Mesothelial cell of epicardium (in vitro differentiated cells): Measurements from ENCODE around the gene RETSAT. TPM values are rescaled to one million over a fixed set of nuclear protein-coding genes. Genes with fewer than 3 reads are reported as not detected.
A peak's percentile ranks its signal among the peaks of the same experiment; 100 is the strongest.

Experiments
- DNase-seq, 2 experiments: peaks; one replicate each; pipeline ENCODE4 v3.0.0; 2021; ENCODE audit warnings: low spot score in 2 of 2; ENCODE audit not compliant: unreplicated experiment in 2 of 2
- H3K27ac Mint-ChIP-seq: 2 replicates; pipeline ENCODE4 v1.8.0; 2021; ENCODE audit warnings: mixed read lengths
- H3K27me3 Mint-ChIP-seq: 2 replicates; pipeline ENCODE4 v1.8.0; 2021; ENCODE audit warnings: low read depth, mixed read lengths
- H3K36me3 Mint-ChIP-seq: 2 replicates; pipeline ENCODE4 v1.8.0; 2021; ENCODE audit warnings: mixed read lengths
- H3K4me1 Mint-ChIP-seq: 2 replicates; pipeline ENCODE4 v1.8.0; 2021; ENCODE audit warnings: mixed read lengths
- H3K4me3 Mint-ChIP-seq: 2 replicates; pipeline ENCODE4 v1.8.0; 2021; ENCODE audit warnings: mild to moderate bottlenecking, moderate library complexity, mixed read lengths
- H3K9me3 Mint-ChIP-seq: 2 replicates; pipeline ENCODE4 v1.8.0; 2021; ENCODE audit warnings: mixed read lengths
- total RNA-seq: library from RNA; stranded (reverse); gene quantifications from 3 replicates; pipeline ENCODE4 v1.2.1, GENCODE V29; 2021
- TF ChIP-seq, protein P1 (sequence below): fragments of 200-600 bp; sonication (generic); IDR thresholded peaks from one replicate; pipeline ENCODE4 v1.5.0; 2021; ENCODE audit warnings: antibody characterized with exemption; ENCODE audit not compliant: unreplicated experiment

The RETSAT gene
- total RNA-seq, 1 donor from 2014 or later: 27.4 TPM

DNA sequence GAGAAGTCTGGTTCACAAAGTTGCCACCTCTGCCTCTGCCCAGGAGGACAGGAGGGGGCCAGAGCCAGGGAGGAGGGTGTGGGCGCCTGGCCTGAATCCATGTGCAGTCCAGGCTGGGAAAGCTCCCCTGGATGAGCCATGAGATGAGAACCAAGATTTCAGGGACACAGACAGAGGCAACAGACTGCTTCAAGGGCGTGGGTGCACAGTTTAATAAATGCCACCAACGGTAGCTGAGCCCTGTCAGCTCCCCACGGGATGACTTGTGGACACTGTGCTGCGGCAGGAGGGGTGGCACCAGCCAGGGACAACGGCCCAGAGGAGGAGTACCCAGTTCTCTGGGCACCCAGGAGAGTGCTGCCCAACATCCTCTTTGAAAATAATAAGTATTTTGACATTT lies 40.6 kb upstream of the RETSAT start:
- Mint-ChIP-seq H3K4me1 (peaks cover 42% of the 10 kb centered on the region), H3K4me3 (no peak overlapping the region), H3K27me3 (no peaks in the 10 kb centered on the region), H3K27ac (peak overlapping the region; percentile 99), H3K9me3 (no peaks in the 10 kb centered on the region), H3K36me3 (peaks cover 16% of the 10 kb centered on the region)
- TF ChIP-seq, protein P1, sequence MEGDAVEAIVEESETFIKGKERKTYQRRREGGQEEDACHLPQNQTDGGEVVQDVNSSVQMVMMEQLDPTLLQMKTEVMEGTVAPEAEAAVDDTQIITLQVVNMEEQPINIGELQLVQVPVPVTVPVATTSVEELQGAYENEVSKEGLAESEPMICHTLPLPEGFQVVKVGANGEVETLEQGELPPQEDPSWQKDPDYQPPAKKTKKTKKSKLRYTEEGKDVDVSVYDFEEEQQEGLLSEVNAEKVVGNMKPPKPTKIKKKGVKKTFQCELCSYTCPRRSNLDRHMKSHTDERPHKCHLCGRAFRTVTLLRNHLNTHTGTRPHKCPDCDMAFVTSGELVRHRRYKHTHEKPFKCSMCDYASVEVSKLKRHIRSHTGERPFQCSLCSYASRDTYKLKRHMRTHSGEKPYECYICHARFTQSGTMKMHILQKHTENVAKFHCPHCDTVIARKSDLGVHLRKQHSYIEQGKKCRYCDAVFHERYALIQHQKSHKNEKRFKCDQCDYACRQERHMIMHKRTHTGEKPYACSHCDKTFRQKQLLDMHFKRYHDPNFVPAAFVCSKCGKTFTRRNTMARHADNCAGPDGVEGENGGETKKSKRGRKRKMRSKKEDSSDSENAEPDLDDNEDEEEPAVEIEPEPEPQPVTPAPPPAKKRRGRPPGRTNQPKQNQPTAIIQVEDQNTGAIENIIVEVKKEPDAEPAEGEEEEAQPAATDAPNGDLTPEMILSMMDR: no peak
- DNase-seq: no peak

DNA sequence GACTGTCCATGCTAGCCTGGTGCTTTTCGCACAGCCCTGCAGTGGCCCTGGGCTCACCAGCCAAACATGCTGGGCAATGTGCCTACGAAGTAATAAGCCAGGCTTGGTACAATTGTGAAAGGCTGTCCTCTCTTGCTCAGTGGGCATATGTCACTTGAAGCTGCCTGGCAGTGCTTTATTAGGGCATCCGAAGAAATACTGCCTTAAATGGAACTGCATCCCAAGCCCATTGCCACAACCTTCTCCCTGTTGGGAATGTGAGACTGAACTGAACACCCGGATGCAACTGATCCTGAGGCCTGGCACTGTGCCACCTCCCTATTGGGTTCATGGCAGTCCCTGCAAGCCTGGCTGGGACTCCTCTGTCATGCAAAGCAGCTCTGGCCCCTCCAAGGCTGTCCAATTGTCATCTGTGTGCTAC lies 39.9 kb upstream of the RETSAT start:
- peak overlapping the region; percentile 39 for H3K27ac Mint-ChIP-seq
- TF ChIP-seq, protein P1: no peak
- H3K36me3 Mint-ChIP-seq: peaks cover 15% of the 10 kb centered on the region
- peaks cover 40% of the 10 kb centered on the region for H3K4me1 Mint-ChIP-seq
- H3K27me3 Mint-ChIP-seq: no peaks in the 10 kb centered on the region
- no peaks in the 10 kb centered on the region for H3K9me3 Mint-ChIP-seq
- no peak for DNase-seq
- no peak overlapping the region for H3K4me3 Mint-ChIP-seq

DNA sequence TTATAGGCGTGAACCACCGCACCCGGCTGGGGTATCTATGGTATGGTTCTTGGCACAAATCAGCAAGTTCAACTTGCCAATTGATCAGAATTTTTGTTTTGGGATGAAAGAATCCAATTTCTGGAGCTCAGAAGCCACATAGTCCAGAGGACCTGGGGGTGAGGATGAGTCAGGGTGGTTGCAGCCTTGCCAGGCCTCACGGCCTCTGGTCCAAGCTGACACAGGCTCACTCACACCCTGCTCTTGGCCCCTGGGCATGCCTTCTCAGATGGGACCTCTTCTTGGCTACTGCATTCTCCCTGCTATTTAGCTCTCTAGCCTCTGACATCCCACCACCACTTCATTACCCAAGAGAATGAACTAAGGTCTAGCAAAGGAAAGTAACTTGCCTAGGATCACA lies 39.5 kb upstream of the RETSAT start:
- no peak for DNase-seq
- H3K4me1 Mint-ChIP-seq: peaks cover 36% of the 10 kb centered on the region
- TF ChIP-seq, protein P1: no peak
- H3K9me3 Mint-ChIP-seq: no peaks in the 10 kb centered on the region
- peaks cover 14% of the 10 kb centered on the region for H3K36me3 Mint-ChIP-seq
- H3K27me3 Mint-ChIP-seq: no peaks in the 10 kb centered on the region
- no peak overlapping the region for H3K4me3 Mint-ChIP-seq
- H3K27ac Mint-ChIP-seq: no peak overlapping the region

DNA sequence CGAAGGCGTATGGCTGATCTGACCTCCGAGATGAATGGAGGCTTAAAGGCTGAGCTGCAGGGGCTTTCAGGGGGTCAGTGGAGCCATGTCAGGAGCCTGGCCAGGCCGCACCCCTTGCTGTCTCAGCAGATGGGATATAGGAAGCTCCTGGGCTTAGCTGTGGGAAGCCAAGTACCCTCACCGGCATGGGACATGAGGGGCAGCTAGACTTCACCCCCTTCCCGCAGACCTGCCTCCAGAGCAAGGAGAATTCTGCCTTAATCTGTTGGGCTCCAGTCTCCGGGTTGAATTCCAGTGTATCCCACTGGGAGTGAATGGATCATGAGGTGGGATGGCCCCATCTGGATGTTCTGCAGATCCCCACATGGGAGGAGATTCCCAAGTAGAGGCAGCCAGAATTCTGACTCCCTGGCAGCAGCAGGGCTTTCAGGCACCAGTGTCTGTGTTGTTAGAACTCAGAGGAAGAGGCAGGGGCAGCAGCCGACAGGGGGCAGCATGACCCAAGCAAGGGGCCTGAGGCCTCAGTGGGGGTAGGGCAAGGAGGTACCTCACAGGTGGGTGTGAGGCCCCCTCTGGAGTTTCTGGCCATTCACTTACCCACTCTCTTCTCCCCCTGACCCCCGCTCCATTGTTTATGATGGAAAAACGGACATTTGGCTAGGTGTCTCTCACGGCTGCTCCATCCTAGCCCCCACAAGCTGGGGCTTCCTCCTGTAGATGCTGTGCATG lies 36.8 kb upstream of the RETSAT start:
- DNase-seq: peak in 1 of 2 experiments; percentile 64
- Mint-ChIP-seq H3K4me1 (peaks cover 15% of the 10 kb centered on the region), H3K27ac (no peak overlapping the region), H3K27me3 (no peaks in the 10 kb centered on the region), H3K4me3 (no peak overlapping the region), H3K9me3 (no peaks in the 10 kb centered on the region), H3K36me3 (peaks cover 10% of the 10 kb centered on the region)
- TF ChIP-seq, protein P1: peak; percentile 39

DNA sequence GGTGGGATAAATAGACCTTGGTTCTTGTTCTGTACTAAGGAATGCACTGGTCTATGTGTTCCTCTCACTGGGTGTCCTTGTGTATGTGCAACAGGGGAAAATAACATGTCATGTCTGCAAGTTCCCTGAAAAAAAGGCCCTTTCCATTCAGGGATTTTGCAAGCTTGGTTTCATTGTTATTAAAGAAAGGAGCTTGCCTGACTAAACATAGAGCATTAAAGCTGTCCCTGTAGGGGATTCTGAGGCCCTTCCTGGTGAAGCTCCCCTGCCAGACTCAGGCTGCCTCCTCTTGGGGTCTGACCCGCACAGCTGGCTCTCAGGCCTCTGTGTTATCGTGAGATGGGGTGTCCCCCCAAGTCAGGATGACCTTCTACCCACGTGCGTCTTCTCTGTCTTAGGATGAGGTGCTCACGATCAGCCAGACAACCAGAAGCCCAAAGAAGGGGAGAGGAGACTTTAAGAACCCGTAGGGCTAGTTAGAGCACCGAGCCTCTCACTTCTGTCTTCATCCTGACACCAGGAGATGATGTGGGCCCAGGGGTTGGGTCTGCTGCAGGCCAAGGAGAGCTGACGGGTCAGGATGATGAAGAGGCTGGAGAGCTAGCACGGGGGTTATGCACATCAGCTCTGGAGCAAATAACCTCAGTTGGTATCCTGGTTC lies 34.7 kb upstream of the RETSAT start:
- H3K36me3 Mint-ChIP-seq: peaks cover 17% of the 10 kb centered on the region
- H3K4me1 Mint-ChIP-seq: no peaks in the 10 kb centered on the region
- TF ChIP-seq, protein P1: no peak
- no peak for DNase-seq
- no peaks in the 10 kb centered on the region for H3K9me3 Mint-ChIP-seq
- H3K4me3 Mint-ChIP-seq: no peak overlapping the region
- H3K27ac Mint-ChIP-seq: no peak overlapping the region
- no peaks in the 10 kb centered on the region for H3K27me3 Mint-ChIP-seq
